ENCODE results near the gene PIANP. TPM values are rescaled to one million over a fixed set of nuclear protein-coding genes. Genes with fewer than 3 reads are reported as not detected.
"Not testable (repeated sequence)": the region's sequence is repeated elsewhere in the genome, so short reads cannot be mapped to it uniquely, and the experiment has no call there.

The PIANP gene, protein sequence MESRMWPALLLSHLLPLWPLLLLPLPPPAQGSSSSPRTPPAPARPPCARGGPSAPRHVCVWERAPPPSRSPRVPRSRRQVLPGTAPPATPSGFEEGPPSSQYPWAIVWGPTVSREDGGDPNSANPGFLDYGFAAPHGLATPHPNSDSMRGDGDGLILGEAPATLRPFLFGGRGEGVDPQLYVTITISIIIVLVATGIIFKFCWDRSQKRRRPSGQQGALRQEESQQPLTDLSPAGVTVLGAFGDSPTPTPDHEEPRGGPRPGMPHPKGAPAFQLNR
- total RNA-seq, result 0.24 and 0.40 TPM in 2 replicates

DNA sequence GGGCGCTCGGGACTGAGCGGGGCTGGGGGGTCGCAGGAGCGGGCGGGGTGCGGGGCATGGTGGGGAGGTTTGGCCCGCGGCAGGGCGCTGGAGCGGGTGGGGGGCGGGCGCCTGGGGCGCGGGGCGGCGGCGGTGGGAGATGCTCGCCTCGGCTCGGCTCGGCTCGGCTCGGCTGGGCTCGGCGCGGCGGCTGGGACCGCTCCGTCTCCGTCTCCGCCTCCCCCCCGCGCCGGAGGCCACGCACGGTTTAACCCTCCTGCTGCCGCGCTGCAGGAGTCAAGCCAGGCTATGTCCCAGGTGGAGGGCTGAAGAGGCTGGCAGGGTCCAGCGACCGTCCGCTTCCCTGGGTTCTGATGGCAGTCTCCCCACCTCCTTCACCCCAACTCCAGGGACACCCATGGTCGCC, at the start of gene PIANP:
PIANP (minus strand) TSS at position 170 of the 406 bp plus-strand sequence. CDS start 2,754 bp downstream, outside the sequence.
- no peaks in the 10 kb centered on the region for H3K9me3 Mint-ChIP-seq
- peaks cover 54% of the 10 kb centered on the region for H3K4me1 Mint-ChIP-seq
- no peak within 1 kb of the TSS for H3K27ac Mint-ChIP-seq
- TF ChIP-seq, protein P1, sequence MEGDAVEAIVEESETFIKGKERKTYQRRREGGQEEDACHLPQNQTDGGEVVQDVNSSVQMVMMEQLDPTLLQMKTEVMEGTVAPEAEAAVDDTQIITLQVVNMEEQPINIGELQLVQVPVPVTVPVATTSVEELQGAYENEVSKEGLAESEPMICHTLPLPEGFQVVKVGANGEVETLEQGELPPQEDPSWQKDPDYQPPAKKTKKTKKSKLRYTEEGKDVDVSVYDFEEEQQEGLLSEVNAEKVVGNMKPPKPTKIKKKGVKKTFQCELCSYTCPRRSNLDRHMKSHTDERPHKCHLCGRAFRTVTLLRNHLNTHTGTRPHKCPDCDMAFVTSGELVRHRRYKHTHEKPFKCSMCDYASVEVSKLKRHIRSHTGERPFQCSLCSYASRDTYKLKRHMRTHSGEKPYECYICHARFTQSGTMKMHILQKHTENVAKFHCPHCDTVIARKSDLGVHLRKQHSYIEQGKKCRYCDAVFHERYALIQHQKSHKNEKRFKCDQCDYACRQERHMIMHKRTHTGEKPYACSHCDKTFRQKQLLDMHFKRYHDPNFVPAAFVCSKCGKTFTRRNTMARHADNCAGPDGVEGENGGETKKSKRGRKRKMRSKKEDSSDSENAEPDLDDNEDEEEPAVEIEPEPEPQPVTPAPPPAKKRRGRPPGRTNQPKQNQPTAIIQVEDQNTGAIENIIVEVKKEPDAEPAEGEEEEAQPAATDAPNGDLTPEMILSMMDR (IDR thresholded peaks at IDR 0.05), result no peak
- peak within 1 kb of the TSS; percentile 77 for H3K4me3 Mint-ChIP-seq
- ATAC-seq (ENCODE audit: low read depth), result peak; percentile 55
- H3K36me3 Mint-ChIP-seq (ENCODE audit: low read depth), result no peaks in the 10 kb centered on the region
- ChIA-PET POLR2A (interaction anchor here (2.7 kb wide), 1 partner anchor 12 kb away, joined by 23 read pairs; the partner anchor contains the start of gene ZNF384), CTCF (no interaction called here)
- peaks cover 38% of the 10 kb centered on the region for H3K27me3 Mint-ChIP-seq
- intact Hi-C loops (cut with micrococcal nuclease), result no loop called here
- DNase-seq, result peak; percentile 52

DNA sequence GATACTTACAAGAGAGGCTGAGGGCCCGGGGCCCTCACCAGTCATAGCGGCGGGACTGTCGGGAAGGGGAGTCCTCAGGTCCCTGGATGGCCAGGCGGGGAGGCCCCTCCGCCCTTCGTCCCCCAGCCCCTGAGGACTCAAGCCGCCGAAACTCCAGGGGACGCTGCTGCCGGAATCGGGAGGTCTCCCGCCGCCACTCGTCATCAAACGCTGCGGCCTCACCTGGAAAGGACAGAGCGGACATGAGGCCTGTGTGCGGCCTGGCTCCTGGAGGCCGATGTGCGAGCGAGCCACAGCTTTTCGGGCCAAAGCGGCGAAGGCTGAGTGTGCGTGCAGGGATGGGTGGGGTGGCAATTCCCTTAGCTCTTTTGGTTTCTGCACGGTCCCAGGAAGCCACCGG, 48.1 kb upstream of the PIANP start:
- Mint-ChIP-seq H3K27me3 (no peaks in the 10 kb centered on the region), H3K36me3 (ENCODE audit: low read depth) (peaks cover 53% of the 10 kb centered on the region), H3K4me3 (no peak overlapping the region), H3K9me3 (no peaks in the 10 kb centered on the region), H3K27ac (no peak overlapping the region), H3K4me1 (peaks cover 36% of the 10 kb centered on the region)
- ATAC-seq (ENCODE audit: low read depth) (no peak), DNase-seq (no peak)
- intact Hi-C loops (cut with micrococcal nuclease), result no loop called here
- POLR2A ChIA-PET, result no interaction called here
- TF ChIP-seq, protein P1 (IDR thresholded peaks at IDR 0.05), result no peak
- CTCF ChIA-PET, result no interaction called here

DNA sequence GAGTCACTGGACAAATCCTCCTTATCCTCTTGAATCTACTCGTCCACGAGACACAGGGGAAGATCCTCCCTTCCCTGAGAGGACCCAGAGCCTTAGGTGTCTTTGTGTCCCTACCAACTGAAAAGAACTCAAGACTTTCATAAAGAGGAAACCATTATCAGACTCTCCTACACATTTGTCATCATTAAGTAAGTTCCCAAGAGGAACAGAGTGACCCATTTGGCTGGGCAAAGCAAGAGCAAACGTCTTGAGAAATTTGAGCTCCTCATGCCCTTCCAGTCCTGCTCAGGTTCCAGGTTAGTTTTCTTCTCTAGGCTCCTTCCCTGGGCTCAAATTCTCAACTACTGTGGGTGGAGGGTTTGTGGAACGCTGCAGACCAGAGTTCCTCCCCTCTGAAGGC, 46.6 kb upstream of the PIANP start:
- peaks cover 51% of the 10 kb centered on the region for H3K36me3 Mint-ChIP-seq (ENCODE audit: low read depth)
- peaks cover 4% of the 10 kb centered on the region for H3K9me3 Mint-ChIP-seq
- CTCF ChIA-PET, result interaction anchor here (0.6 kb wide), 1 partner anchor 19 kb away, joined by 3 read pairs; the partner anchor contains the start of gene PTMS

DNA sequence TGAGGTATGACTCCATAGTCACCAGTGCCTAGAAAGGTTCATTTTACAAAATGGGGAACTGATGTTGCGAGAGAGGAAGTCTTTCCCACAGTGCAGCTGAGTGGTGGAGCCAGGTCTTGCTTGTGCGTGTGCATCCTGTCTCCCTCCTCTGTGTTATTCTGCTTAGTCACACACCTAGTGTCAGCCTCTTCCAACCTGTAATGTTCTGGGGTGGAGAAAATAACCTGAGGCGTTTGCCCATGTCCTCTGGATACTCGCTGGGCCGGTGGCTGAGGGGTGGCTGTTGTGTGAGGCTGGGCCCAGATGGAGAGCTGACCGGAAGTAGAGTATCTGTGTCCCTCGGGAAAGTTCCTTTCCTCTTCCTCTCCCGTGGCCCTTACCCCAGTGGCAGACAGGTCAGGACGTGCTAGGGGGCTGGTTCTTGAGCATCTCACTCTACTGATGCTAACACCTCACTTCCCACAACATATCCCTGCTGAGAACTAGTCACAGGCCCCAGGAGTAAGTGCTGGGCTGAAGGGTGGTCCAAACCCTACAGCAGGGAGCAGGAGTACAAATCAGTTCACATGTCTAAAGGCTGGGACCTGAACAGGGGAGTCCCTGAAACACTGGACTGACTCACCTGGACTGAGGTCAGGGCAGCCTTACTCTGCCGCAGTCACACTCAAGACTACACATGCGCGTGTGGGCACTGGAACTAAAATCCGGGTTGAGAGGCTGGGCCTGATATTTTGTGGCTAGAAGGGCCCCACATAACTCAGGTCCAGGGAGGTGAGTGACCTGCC, 45.3 kb upstream of the PIANP start:
- H3K4me3 Mint-ChIP-seq, result peak overlapping the region; percentile 53
- ChIA-PET POLR2A (interaction anchor here (0.6 to 4.0 kb wide), 6 partner anchors 7 to 118 kb away, joined by 3 to 18 read pairs (median 8); partner anchors contain the start of genes CDCA3, COPS7A, MLF2 and USP5), CTCF (interaction anchor here (1.2 to 1.4 kb wide), 2 partner anchors 21 to 33 kb away, joined by 4 read pairs; partner anchors contain the start of gene PTMS)
- H3K27me3 Mint-ChIP-seq, result no peaks in the 10 kb centered on the region
- peaks cover 23% of the 10 kb centered on the region for H3K4me1 Mint-ChIP-seq
- TF ChIP-seq, protein P1 (IDR thresholded peaks at IDR 0.05), result no peak
- peaks cover 4% of the 10 kb centered on the region for H3K9me3 Mint-ChIP-seq
- H3K27ac Mint-ChIP-seq, result peak overlapping the region; percentile 95
- ATAC-seq (ENCODE audit: low read depth) (peak; percentile 96), DNase-seq (peak; percentile 25)
- H3K36me3 Mint-ChIP-seq (ENCODE audit: low read depth), result peaks cover 44% of the 10 kb centered on the region
- intact Hi-C loops (cut with micrococcal nuclease), result loop anchor here (1.0 kb wide), 1 partner anchor 22 kb away; the partner anchor contains the start of gene COPS7A

More for the DNA sequence above, 46.6 kb upstream of the PIANP start:
- POLR2A ChIA-PET, result interaction anchor here (0.6 to 3.3 kb wide), 2 partner anchors 23 to 197 kb away, joined by 4 to 18 read pairs; partner anchors contain the start of gene COPS7A
- H3K4me1 Mint-ChIP-seq, result peaks cover 29% of the 10 kb centered on the region
- intact Hi-C loops (cut with micrococcal nuclease), result no loop called here
- TF ChIP-seq, protein P1 (IDR thresholded peaks at IDR 0.05), result no peak
- H3K27ac Mint-ChIP-seq, result peak overlapping the region; percentile 66
- no peak for ATAC-seq (ENCODE audit: low read depth)
- no peak for DNase-seq
- H3K4me3 Mint-ChIP-seq, result no peak overlapping the region
- no peaks in the 10 kb centered on the region for H3K27me3 Mint-ChIP-seq

DNA sequence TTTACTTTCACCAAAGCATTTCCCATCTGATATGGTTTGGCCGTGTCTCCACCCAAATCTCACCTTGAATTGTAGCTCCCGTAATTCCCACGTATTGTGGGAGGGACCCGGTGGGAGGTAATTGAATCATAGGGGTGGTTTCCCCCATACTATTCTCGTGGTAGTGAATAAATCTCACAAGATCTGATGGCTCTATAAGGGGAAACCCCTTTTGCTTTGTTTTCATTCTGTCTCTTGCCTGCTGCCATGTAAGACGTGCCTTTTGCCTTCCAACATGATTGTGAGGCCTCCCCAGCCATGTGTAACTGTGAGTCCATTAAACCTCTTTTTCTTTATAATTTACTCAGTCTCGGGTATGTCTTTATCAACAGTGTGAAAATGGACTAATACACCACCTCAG, 42.7 kb upstream of the PIANP start:
- H3K4me1 Mint-ChIP-seq, result peaks cover 23% of the 10 kb centered on the region
- ATAC-seq (ENCODE audit: low read depth); H3K27ac Mint-ChIP-seq; CTCF ChIA-PET; intact Hi-C loops (cut with micrococcal nuclease); H3K27me3 Mint-ChIP-seq; H3K9me3 Mint-ChIP-seq; H3K4me3 Mint-ChIP-seq; DNase-seq: not testable (repeated sequence)
- POLR2A ChIA-PET, result interaction anchor here (0.6 to 4.0 kb wide), 3 partner anchors 10 to 25 kb away, joined by 5 to 17 read pairs (median 11); partner anchors contain the start of genes COPS7A and MLF2
- H3K36me3 Mint-ChIP-seq (ENCODE audit: low read depth), result peaks cover 19% of the 10 kb centered on the region
